VCaP (cell line): ENCODE data around the gene FRS2.

Experiments used
- H3K27ac ChIP-seq: fragments of 450-650 bp; 2 replicates; pipeline ENCODE4 v1.5.1; 2017
- CTCF ChIP-seq: fragments of 450-650 bp; conservative IDR thresholded peaks from 2 replicates; pipeline ENCODE4 v1.5.1; 2017; ENCODE audit warnings: mild to moderate bottlenecking, moderate library complexity

Gene FRS2

DNA sequence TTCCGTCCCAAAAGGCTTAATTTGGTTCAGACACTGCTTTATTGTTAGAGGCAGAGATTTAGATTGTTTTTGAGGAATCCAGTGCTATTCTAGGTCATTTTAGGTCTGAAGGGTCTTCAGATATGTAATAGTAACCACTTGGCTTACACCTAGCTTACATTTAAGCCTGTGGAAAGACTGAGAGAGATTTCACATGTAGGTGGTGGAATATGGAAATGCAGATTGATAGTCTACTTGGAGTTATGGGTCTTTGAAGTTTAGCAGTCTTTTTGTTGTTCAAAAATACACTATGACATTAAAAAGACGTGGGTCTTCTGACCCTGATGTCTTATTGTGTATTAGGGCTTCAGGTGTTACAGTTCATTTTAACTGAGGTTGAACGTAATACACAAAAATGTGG, 63.7 kb downstream of the FRS2 start:
- no peak overlapping the region for H3K27ac ChIP-seq
- TF ChIP-seq CTCF = no peak

- no peak for TF ChIP-seq CTCF
- no peak overlapping the region for H3K27ac ChIP-seq
These were observed 64.2 kb downstream of the FRS2 start for GRCh38 chr12:69534389-69534822.

- H3K27ac ChIP-seq = no peak overlapping the region
- no peak for TF ChIP-seq CTCF
These were observed 70.8 kb downstream of the FRS2 start for GRCh38 chr12:69540987-69541386.

GRCh38 chr12:69544087-69544486, 73.9 kb downstream of the FRS2 start:
- no peak for TF ChIP-seq CTCF
- H3K27ac ChIP-seq = no peak overlapping the region

DNA sequence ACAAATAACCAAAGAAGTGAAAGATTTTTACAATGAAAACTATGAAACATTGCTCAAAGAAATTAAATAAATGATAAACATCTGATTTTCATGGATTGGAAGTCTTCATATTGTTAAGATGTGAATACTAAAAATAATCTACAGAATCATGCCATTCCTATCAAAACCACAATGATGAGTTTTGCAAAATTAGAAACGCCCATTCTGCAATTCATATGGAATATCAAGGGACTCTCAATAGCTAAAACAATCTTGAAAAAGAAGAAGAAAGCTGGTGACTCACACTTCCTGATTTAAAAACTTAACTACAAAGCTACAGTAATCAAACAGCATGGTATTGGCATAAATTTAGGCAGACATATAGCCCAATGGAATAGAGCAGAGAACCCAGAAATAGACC, 74.9 kb downstream of the FRS2 start:
- no peak for TF ChIP-seq CTCF

GRCh38 chr12:69546693-69547438, 76.7 kb downstream of the FRS2 start:
- H3K27ac ChIP-seq = no peak overlapping the region
- no peak for TF ChIP-seq CTCF

More for the DNA sequence above, 74.9 kb downstream of the FRS2 start:
- H3K27ac ChIP-seq = no peak overlapping the region

GRCh38 chr12:69548687-69549086, 78.5 kb downstream of the FRS2 start:
- TF ChIP-seq CTCF = no peak
- no peak overlapping the region for H3K27ac ChIP-seq
